Mammary epithelial cell (primary cell): Measurements from ENCODE around the gene CCDC85C.

ENCODE experiments used
- CTCF ChIP-seq, 2 donors: IDR thresholded peaks in 1 of 2; conservative IDR thresholded peaks in 1 of 2; 2 replicates each; pipeline ENCODE4 v1.5.1; 2011 to 2012; ENCODE audit warnings: inconsistent platforms in 2 of 2, low read length in 2 of 2, mild to moderate bottlenecking in 2 of 2, control low read depth in 1 of 2, low read depth in 1 of 2; ENCODE audit not compliant: insufficient read depth in 1 of 2; ENCODE audit errors: extremely low read depth in 1 of 2
- EZH2 ChIP-seq: IDR thresholded peaks from 2 replicates; pipeline ENCODE4 v1.6.1; 2012; ENCODE audit warnings: low read length, inconsistent platforms, borderline replicate concordance

- no peak for TF ChIP-seq CTCF (conservative IDR thresholded peaks at IDR 0.05 in 1 of 2, IDR thresholded peaks at IDR 0.05 in 1 of 2; ENCODE audit: extremely low read depth in 1 of 2, insufficient read depth in 1 of 2, low read depth in 1 of 2, low read length in 2 of 2)
- TF ChIP-seq EZH2, result no peak
Observed at GRCh38 chr14:99626041-99626648, 22.1 kb upstream of the CCDC85C start.
